NCI-H187 (cell line): ENCODE data around the gene KHDRBS2.

Source experiments
- DNase-seq, 2 experiments: peaks; one replicate each; lab custom pipeline; 2025; lab: John Stamatoyannopoulos, UW

Gene KHDRBS2

GRCh38 chr6:62175195-62175594 lies 110.8 kb downstream of the KHDRBS2 start:
- no peak for DNase-seq

- DNase-seq = no peak
Measured at GRCh38 chr6:62174548-62174947, 111.5 kb downstream of the KHDRBS2 start.

- no peak for DNase-seq
Measured at GRCh38 chr6:62167736-62168135, 118.3 kb downstream of the KHDRBS2 start.

- DNase-seq = no peak
Measured at GRCh38 chr6:62162858-62163257, 123.2 kb downstream of the KHDRBS2 start.

DNA sequence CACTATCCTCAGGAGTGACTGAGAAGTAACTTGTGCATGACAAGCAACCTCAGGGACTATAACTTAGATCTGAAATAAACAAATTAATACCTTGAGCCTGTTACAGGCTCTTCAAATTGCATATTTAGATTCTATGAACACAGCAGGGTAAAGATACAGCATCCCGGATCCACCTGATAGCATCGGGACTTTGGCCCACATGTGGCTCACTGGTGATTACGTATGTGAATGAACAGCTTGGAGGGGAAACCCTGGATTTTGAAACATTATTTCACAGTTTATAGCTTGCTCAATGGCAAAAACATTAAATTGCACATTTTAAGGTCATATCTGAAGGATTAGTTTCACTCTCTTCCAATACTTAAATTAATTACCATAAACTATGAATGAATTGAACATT lies 133.2 kb downstream of the KHDRBS2 start:
- DNase-seq = no peak

DNA sequence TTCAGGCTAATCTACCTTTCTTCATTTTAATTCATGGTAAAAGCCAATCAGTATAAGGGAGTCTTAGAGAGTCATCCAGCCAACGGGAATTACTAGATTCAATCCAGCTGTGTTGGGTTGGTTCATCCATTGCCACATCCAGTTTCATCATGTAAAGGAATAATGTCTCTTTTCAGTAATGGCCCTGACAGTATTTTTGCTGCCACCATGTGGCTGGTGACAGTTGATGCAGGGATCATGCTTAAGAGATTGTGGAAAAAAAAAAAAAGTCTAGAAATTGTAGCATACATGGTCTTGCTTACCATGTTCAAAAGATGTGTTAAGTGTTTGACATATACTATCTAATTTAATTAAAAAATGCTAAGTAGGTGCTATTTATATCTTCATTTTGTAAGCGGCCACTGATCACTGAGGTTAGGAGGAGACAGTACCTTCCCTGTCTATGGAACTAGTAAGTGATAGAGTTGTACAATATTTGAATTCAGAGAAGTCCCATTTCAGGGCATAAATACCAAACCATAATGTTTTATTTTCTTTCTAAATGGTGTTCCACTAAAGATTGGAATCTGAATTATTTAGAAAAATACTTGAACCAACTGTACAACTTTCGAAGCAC lies 135.9 kb downstream of the KHDRBS2 start:
- no peak for DNase-seq

GRCh38 chr6:62146954-62147853 lies 138.8 kb downstream of the KHDRBS2 start:
- DNase-seq = no peak

- DNase-seq = no peak
Measured at GRCh38 chr6:62129127-62129526, 156.9 kb downstream of the KHDRBS2 start.

GRCh38 chr6:62119401-62119800 lies 166.6 kb downstream of the KHDRBS2 start:
- DNase-seq = no peak

GRCh38 chr6:62103186-62103859 lies 182.7 kb downstream of the KHDRBS2 start:
- no peak for DNase-seq

DNA sequence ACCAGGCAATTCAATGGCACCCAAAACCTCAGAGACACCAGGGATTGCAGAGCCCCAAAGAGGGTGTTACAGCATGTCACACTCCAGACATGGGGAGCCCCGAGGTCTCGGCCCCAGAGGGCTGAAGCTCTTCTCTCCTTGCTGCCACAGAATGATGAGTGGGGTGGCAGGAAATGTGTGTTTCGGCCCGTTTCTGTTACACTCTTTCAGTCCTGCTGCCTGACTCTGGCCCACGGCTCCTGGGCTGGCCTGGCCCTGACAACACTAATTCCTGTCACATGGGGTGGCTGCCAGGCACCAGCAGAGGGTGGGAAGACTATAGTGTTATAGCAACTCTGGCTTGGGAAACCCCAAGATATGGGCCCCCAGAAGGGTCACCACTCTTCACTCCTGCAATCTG lies 183.6 kb downstream of the KHDRBS2 start:
- no peak for DNase-seq

GRCh38 chr6:62090442-62091229 lies 195.4 kb downstream of the KHDRBS2 start:
- DNase-seq = no peak

- DNase-seq = no peak
Measured at GRCh38 chr6:62089781-62090180, 196.2 kb downstream of the KHDRBS2 start.

GRCh38 chr6:62086047-62086446 lies 200.0 kb downstream of the KHDRBS2 start:
- no peak for DNase-seq

DNA sequence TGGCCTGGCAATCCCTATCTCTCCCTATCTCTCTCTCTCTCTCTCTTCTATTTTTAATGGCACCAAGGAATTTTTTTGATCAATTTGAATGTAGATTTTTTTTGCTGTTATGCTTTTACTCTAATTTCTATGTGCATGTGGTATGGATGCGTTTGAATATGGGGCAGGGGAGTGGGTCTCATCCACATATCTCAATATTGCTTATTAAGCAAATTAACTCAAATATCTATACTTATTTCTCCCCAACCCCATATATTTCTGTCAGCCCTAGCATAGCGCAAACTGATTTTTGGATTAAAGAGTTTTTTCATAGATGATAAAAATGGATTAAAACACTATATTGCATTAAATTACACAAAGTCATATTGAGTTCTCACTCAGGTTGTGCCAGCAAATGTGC lies 210.2 kb downstream of the KHDRBS2 start:
- no peak for DNase-seq

GRCh38 chr6:62059901-62060300 lies 226.1 kb downstream of the KHDRBS2 start:
- DNase-seq = no peak

- no peak for DNase-seq
Measured at GRCh38 chr6:62057300-62057699, 228.7 kb downstream of the KHDRBS2 start.

GRCh38 chr6:62045502-62045901 lies 240.5 kb downstream of the KHDRBS2 start:
- no peak for DNase-seq

DNA sequence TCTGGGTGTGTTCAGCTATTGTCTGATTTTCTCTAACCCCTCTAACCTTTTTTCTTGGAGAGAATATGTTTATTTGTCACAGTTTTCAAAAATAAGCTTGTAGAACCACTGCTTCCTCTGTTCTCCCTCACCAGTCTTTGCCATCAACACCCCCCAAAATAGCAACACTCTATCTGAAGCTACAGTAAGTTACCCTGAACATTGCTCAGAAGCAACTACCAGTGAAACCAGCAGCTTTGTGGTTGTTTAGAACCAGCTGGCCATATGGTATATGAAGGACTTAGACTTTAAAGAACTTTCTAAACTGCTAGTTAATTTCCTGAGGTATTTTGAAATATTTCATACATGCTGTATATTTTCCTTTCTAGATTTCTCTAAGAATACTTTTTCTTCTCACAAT lies 242.9 kb downstream of the KHDRBS2 start:
- DNase-seq = no peak

GRCh38 chr6:62042429-62042828 lies 243.6 kb downstream of the KHDRBS2 start:
- DNase-seq = no peak

GRCh38 chr6:62039605-62040004 lies 246.4 kb downstream of the KHDRBS2 start:
- DNase-seq = no peak

DNA sequence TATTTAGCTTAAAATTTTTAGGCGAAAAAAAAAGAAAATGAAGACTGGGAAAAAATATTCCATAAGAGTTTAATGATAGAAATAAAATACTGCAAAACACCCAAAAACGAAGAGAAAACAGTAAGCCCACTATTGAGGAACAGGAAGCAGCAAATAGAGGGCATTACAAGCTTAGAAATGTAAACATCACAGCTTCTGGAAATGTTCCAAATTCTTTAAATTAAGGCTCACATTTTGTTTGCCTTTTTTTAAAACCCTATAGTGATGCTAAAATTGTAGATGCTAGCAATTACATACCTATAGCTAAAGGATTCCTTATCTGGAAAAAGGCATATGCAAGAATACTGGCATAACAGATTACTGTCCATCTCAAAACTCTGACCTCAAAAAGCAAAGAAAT lies 248.6 kb downstream of the KHDRBS2 start:
- DNase-seq = no peak
